IMR-90 (cell line): ENCODE measurements around the gene TMUB1.

Experiments used
- CEBPB ChIP-seq: IDR thresholded peaks from 2 replicates; pipeline ENCODE4 v1.6.1; 2012; ENCODE audit warnings: low read depth, low read length, improper control_type of control experiment
- CHD1 ChIP-seq: IDR thresholded peaks from 2 replicates; pipeline ENCODE4 v1.6.1; 2012; ENCODE audit warnings: low read depth, low read length, improper control_type of control experiment
- FOS ChIP-seq: fragments of 150-350 bp; IDR thresholded peaks from 2 replicates; pipeline ENCODE4 v1.6.1; 2016; ENCODE audit warnings: low read depth, low read length
- MAFK ChIP-seq: IDR thresholded peaks from 2 replicates; pipeline ENCODE4 v1.6.1; 2012; ENCODE audit warnings: low read depth, low read length, improper control_type of control experiment
- MAZ ChIP-seq: IDR thresholded peaks from 2 replicates; pipeline ENCODE4 v1.6.1; 2012; ENCODE audit warnings: low read depth, mild to moderate bottlenecking, low read length, improper control_type of control experiment, moderate library complexity, borderline replicate concordance
- MXI1 ChIP-seq: IDR thresholded peaks from 2 replicates; pipeline ENCODE4 v1.6.1; 2012; ENCODE audit warnings: low read depth, mild to moderate bottlenecking, low read length, moderate library complexity, borderline replicate concordance
- POLR2A ChIP-seq: IDR thresholded peaks from 2 replicates; pipeline ENCODE4 v1.6.1; 2012; ENCODE audit warnings: mild to moderate bottlenecking, low read depth, low read length
- RAD21 ChIP-seq: IDR thresholded peaks from 2 replicates; pipeline ENCODE4 v1.6.1; 2012; ENCODE audit warnings: low read length, improper control_type of control experiment
- RFX5 ChIP-seq: IDR thresholded peaks from 2 replicates; pipeline ENCODE4 v1.8.0; 2012; ENCODE audit warnings: low read depth, mild to moderate bottlenecking, low read length, moderate library complexity
- SMC3 ChIP-seq: fragments of 150-350 bp; IDR thresholded peaks from 2 replicates; pipeline ENCODE4 v1.6.1; 2016; ENCODE audit warnings: low read depth, mild to moderate bottlenecking, antibody characterized with exemption, low read length, moderate library complexity
- TF ChIP-seq, protein P1 (sequence below): conservative IDR thresholded peaks from 2 replicates; pipeline ENCODE4 v1.5.1; 2012; ENCODE audit warnings: mild to moderate bottlenecking, low read depth, low read length, improper control_type of control experiment
- TF ChIP-seq, protein P2 (sequence below): fragments of 150-350 bp; IDR thresholded peaks from 2 replicates; pipeline ENCODE4 v1.6.1; 2017; ENCODE audit warnings: mild to moderate bottlenecking, antibody characterized with exemption, low read length, low read depth
- TF ChIP-seq, protein P3 (sequence below): fragments of 150-350 bp; IDR thresholded peaks from 2 replicates; pipeline ENCODE4 v1.6.1; 2016; ENCODE audit warnings: low read depth, mild to moderate bottlenecking, low read length, moderate library complexity, borderline replicate concordance

DNA sequence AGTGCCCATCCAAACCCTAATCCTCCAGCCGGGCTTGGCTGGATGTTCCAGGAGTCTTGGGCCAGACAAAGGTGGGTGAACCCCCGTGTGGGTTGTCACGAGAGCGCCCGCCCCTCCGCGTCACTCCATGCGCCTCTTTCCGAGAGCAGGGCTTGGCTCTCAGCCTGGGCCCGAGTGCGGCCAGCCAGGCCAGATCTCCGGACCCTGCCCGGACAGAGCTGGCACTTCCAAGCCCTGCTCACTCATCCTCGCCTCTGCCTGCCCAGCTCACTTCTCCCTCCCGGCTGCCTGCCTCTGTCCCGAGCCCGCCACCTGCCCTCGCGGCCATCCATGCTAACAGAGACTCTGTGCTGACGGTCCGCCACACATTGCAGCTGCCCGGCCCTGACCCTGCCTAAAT lies 37.6 kb upstream of the TMUB1 start:
- TF ChIP-seq, protein P1, sequence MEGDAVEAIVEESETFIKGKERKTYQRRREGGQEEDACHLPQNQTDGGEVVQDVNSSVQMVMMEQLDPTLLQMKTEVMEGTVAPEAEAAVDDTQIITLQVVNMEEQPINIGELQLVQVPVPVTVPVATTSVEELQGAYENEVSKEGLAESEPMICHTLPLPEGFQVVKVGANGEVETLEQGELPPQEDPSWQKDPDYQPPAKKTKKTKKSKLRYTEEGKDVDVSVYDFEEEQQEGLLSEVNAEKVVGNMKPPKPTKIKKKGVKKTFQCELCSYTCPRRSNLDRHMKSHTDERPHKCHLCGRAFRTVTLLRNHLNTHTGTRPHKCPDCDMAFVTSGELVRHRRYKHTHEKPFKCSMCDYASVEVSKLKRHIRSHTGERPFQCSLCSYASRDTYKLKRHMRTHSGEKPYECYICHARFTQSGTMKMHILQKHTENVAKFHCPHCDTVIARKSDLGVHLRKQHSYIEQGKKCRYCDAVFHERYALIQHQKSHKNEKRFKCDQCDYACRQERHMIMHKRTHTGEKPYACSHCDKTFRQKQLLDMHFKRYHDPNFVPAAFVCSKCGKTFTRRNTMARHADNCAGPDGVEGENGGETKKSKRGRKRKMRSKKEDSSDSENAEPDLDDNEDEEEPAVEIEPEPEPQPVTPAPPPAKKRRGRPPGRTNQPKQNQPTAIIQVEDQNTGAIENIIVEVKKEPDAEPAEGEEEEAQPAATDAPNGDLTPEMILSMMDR, result no peak
- TF ChIP-seq POLR2A, result no peak
- TF ChIP-seq MXI1, result no peak
- TF ChIP-seq, protein P2, sequence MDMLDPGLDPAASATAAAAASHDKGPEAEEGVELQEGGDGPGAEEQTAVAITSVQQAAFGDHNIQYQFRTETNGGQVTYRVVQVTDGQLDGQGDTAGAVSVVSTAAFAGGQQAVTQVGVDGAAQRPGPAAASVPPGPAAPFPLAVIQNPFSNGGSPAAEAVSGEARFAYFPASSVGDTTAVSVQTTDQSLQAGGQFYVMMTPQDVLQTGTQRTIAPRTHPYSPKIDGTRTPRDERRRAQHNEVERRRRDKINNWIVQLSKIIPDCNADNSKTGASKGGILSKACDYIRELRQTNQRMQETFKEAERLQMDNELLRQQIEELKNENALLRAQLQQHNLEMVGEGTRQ, result no peak
- TF ChIP-seq, protein P3, sequence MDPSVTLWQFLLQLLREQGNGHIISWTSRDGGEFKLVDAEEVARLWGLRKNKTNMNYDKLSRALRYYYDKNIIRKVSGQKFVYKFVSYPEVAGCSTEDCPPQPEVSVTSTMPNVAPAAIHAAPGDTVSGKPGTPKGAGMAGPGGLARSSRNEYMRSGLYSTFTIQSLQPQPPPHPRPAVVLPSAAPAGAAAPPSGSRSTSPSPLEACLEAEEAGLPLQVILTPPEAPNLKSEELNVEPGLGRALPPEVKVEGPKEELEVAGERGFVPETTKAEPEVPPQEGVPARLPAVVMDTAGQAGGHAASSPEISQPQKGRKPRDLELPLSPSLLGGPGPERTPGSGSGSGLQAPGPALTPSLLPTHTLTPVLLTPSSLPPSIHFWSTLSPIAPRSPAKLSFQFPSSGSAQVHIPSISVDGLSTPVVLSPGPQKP, result no peak
- TF ChIP-seq RFX5, result no peak
- TF ChIP-seq SMC3, result no peak
- no peak for TF ChIP-seq RAD21
- no peak for TF ChIP-seq CHD1
- TF ChIP-seq FOS, result no peak
- no peak for TF ChIP-seq MAFK
- no peak for TF ChIP-seq MAZ
- TF ChIP-seq CEBPB, result no peak
